Neural progenitor cell (in vitro differentiated cells): ENCODE results near the gene SLC25A13.
"Not testable (repeated sequence)": the region's sequence is repeated elsewhere in the genome, so short reads cannot be mapped to it uniquely, and the experiment has no call there.

Experiments
- EZH2 ChIP-seq: fragments of 200-600 bp; sonication (generic); IDR thresholded peaks from 2 replicates; pipeline ENCODE4 v1.6.1; 2017; ENCODE audit warnings: antibody characterized with exemption, mild to moderate bottlenecking, moderate library complexity
- EZH2phosphoT487 ChIP-seq: fragments of 200-600 bp; sonication (generic); IDR thresholded peaks from 2 replicates; pipeline ENCODE4 v1.6.1; 2017; ENCODE audit warnings: antibody characterized with exemption
- TF ChIP-seq, protein P1 (sequence below): fragments of 200-600 bp; sonication (generic); IDR thresholded peaks from 2 replicates; pipeline ENCODE4 v1.5.1; 2017; ENCODE audit warnings: antibody characterized with exemption, mild to moderate bottlenecking

DNA sequence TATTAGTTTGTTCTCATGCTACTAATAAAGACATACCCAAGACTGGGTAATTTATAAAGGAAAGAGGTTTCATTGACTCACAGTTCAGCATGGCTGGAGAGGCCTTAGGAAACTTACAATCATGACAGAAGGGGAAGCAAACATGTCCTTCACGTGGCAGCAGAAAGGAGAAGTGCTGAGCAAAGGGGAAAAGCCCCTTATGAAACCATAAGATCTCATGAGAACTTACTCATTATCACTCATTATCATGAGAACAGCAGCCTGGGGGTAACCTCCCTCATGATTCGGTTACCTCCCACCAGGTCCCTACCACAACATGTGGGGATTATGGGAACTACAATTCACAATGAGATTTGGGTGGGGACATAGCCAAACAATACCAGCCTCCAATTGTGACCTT lies 4.9 kb upstream of the SLC25A13 start:
- not testable (repeated sequence) for TF ChIP-seq EZH2, EZH2phosphoT487
- TF ChIP-seq, protein P1, sequence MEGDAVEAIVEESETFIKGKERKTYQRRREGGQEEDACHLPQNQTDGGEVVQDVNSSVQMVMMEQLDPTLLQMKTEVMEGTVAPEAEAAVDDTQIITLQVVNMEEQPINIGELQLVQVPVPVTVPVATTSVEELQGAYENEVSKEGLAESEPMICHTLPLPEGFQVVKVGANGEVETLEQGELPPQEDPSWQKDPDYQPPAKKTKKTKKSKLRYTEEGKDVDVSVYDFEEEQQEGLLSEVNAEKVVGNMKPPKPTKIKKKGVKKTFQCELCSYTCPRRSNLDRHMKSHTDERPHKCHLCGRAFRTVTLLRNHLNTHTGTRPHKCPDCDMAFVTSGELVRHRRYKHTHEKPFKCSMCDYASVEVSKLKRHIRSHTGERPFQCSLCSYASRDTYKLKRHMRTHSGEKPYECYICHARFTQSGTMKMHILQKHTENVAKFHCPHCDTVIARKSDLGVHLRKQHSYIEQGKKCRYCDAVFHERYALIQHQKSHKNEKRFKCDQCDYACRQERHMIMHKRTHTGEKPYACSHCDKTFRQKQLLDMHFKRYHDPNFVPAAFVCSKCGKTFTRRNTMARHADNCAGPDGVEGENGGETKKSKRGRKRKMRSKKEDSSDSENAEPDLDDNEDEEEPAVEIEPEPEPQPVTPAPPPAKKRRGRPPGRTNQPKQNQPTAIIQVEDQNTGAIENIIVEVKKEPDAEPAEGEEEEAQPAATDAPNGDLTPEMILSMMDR = not testable (repeated sequence)
